ENCODE data around the gene L1CAM.

The L1CAM gene

DNA sequence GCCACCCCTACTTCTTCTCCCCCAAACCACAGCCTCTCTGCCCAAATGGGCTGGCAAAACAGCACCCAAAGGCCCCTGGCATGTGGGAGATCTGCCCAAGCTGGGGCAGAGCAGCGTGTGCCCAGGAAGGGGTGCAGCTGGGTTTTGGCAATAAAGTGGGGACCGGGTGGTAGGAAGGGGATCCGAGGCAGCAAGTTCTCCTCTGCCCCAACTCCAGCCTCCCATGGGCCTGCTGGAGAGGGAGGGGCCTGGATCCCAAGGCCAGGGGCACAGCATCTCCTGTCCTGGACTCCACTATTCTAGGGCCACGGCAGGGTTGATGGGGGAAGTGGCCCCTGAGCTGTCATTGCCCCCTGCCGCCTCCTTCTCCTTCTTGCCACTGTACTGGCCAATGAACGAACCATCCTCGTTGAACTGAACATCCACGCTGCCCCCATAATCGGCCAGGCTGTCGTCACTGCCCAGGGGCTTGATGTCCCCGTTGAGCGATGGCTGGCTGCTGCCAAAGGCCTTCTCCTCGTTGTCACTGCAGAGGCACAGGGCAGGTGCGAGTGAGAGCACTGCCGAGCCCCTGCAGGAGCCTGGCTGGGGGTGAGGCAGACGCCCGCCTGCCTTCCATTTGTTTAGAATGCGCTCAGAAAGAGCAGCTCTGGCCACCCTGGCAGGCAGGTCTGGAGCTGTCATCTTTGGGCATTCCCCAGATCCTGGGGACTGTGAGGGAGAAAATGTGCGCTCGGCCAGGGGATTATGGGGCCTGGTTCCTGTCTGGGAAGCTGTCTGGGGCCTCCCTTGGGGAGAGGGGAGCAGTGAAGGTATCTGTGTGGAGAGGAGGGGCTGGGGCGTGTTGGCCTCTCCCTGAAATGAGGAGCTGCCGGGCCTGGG, 23.4 kb downstream of the L1CAM start:
- no peak for DNase-seq

DNA sequence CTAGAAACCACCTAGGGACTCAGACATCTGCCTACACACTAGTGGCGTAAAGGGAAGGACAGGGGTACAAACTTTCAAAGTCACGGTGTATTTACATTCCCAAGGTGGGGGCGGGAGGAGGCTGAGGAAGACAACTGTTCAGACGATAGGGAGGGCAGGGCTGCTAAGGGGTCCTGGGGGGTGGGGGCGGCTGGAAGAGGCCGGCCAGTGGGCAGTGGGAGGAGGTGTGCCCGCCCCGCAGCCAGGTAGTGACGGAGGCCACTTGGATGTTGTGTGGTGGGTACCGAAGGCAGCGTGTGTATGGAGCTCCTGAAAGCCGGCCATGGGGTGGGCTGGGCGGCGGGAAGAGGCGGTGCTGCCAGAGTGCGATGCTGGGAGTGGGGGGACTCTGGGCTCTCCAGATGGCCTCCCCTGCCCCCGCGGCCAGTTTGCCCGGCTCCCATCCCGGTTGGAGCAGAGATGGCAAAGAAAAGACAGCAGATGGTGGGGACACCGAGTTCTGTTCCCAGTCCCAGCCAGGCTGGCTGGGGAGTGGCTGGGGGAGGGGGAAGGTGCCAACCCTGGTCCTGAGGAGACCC, 24.2 kb downstream of the L1CAM start:
- DNase-seq: no peak

DNA sequence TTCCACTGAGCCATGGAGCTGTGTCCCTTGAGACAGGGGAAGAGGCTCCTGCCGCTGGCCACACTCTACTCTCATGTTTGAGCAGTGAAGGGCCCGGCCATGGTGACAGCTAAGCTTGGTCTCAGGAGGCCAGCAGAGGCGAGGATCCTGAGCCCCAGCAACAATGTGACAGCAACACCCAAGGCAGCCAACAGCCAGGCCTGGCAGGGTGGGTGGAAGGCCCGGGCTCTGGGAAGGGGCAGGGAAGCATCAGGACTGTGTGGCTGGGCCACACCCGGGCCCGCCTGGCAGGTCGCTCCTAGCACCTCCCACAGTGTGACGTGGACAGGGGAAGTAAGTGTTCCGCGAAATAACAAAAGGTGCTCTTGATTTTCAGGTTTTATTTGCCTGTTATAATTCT, 24.8 kb downstream of the L1CAM start:
- DNase-seq: no peak

DNA sequence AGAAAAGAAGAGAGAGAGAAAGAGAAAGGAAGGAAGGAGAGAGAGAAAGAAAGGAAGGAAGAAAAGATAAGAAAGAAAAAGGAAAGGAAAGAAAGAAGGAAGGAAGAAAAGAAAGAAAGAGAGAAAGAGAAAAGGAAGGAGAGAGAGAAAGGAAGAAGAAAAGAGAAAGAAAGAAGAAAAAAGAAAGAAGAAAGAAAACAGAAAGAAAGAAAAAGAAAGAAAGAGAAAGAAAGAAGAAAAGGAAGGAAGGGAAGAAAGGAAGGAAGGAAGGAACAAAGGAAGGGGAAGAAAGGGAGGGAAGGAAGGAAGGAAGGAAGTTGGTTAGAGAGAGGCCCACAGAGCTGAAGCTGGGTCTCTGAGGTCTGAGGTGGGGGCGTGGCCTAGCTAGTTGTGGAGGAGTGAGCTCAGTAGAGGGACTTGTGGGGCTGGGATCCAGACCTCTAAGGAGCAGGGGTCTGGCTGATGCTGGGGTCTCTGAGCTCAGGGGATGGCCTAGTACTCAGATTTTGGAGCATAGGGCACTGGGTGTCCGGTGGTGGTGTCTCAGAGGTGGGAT, 28.5 kb downstream of the L1CAM start:
- DNase-seq: no peak

DNA sequence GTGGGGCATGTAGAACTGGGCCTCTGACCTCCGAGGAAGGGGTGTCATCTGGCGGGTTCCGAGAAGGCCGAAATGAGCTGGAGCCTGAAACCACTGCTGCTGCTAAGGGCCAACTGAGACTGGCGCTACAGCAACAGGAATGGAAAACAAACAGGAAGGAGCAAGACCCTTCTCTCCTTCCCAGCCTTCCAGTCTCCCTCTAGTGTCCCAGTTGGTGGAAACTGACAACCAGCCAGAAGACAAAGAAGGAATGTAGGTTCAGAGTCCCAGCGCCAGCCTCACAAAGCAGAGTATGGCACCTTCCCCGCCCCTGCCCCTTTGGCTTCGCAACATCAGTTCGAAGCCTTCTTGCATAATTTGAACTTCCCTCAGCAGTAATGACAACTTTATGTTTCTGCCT, 31.3 kb downstream of the L1CAM start:
- DNase-seq: no peak

DNA sequence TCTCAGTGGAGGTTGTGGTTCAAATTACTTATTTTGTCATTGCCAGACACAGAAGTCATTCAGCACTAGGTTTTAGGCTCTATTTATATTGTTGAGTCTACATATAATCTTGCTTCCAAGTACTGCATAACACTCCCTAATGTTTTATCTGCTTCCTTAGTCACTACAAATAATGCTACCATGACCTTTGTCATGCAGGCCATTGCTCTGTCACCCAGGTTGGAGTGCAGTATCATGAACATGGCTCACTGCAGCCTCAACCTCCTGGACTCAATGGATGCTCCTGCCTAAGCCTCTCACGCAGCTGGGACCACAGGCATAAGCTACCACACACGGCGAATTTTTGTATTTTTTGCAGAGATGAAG, 32.1 kb downstream of the L1CAM start:
- DNase-seq: no peak

DNA sequence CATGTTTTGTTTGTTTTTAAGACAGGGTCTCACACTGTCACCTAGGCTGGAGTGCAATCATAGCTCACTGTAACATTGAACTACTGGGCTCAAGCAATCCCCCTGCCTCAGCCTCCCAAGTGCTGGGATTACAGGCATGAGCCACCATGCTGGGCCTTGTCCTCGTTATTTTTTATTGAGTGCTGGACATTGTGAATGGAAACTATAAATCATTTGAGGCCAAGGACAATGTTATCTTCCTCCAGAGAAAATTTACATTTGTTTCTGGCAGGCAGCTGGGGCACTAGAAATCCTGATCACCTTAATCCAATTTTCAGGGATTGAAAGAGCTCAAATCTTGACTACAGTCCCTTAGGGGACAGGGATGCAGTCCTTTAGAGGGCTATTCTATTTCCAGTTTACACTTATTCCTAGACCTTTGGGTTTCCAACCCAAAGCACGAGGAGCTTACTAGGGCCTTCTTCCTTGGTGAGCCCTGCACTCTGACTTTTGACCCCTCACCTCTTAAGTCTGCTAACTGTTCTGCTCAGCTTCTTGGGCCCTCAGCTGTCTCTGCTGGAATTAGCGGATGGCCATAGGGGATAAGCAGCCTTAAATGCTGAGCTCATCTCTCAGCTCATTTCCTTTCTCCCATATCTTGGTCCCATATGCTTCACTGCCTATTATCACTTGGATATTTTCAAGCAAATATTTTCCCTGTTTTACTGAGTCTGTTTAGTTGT, 32.6 kb downstream of the L1CAM start:
- no peak for DNase-seq

DNA sequence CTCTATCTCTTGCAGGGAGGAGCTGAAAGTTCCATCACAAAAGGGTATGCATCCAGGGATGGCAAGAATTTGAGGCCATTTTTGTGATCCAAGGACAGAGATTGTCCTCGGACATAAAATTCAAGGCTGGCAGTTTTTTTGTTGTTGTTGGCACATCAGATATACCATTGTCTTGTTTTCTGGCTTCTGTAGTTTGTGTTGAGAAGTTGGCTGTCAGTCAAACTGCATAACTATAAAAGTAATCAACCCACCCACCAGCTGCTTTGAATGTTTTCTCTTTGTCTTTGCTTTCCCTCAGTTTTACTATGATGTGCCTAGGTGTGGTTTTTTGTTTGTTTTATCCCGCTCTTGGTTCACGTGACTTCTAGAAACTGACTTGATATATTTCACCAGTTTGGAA, 34.0 kb downstream of the L1CAM start:
- DNase-seq: no peak

DNA sequence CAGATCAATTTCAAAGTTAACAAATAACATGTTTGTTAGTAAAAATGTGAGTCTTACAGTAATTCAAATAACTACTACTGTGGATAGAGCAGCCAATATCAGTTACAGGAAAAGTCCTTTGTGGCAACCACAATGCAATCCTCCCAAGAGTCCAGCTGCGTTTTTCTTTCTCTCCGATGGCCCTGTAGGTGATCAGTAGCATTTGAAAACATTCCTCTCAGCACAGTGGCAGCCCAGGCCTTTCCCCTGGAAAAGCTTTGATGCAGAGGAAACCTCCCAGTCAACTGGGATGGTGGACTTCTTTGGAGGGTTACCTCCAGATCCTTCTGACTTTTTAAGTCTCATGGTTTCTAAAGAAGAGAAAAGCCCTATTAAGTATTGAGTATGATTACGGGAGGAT, 37.6 kb downstream of the L1CAM start:
- DNase-seq: no peak

DNA sequence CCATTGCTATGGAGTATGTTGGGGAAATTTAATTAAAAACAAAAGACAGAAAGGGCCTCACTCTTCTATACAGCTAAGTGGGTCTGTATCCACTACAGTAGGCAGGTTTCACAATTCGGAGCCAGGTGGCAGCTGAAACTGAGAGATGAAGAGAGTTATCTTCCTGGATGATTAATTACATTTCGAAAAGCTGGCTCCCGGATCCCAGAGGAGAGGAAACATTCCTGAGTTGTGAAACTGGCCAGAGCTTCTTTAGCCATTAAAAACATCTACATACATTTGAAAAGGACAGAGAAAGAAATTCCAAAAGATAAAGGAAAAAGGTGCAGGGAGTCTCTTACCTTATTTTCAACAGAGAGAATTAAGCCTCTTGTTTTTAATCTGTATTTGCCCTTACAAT, 40.1 kb downstream of the L1CAM start:
- no peak for DNase-seq

DNA sequence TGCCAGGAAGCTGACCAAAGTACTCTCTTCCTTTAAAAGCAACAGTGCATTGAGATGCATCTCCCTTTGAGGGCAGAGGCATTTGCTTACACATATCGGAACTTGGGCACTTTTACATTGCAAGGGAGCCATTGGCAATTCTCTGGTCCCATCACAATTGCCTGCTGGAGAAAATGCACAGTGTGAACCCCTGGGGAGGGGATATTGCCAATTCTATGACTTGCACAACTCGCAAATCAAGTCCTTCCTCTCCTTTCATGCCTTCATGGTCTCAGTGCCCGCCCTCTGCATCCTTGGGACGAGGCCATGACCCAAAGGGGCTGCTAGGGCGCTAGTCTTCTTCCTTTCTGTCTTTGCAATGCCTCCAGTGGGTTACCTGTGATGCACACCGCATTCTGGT, 40.8 kb downstream of the L1CAM start:
- no peak for DNase-seq

DNA sequence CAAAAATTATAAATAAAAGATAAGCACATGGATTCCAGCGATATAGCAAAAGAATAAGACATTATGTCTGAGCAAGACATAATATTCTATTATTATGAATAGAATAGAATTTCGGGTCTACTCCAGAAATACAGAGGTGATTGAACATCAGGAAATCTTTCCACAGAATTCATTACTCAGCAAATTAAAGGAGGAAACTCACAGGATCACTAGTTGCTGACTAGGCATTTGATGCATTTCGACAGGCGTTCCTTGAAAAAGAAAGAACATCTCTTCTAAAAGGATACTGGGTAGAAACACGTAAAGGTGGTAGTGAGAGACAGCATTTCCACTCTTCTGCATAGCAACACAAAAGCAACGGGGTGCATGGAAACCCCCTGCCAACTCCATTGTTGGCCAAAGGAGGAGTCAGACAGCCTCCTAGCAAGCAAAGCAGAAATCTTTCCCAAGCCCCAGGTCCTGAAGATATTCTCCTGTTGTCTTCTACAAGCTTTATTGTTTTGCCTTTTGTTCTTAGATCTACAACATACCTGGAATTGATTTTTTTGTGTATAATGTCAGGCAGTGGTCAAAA, 41.4 kb downstream of the L1CAM start:
- no peak for DNase-seq

DNA sequence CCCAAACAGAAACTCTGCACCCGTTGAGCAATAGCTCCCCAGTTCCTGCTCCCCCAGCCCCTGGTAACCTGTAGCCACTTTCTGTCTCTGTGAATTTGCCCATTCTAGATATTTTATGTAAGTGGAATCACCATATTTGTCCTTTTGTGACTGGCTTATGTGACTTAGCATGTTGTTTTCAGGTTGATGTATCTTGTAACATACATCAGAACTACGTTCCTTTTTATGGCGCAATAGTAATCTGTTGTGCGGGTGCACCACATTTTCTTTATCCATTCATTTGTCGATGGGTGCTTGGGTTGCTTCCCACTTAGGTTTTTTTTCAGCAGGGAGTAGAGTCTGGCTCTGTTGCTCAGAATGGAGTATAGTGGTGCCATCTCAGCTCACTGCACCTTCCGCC, 49.1 kb downstream of the L1CAM start:
- no peak for DNase-seq

DNA sequence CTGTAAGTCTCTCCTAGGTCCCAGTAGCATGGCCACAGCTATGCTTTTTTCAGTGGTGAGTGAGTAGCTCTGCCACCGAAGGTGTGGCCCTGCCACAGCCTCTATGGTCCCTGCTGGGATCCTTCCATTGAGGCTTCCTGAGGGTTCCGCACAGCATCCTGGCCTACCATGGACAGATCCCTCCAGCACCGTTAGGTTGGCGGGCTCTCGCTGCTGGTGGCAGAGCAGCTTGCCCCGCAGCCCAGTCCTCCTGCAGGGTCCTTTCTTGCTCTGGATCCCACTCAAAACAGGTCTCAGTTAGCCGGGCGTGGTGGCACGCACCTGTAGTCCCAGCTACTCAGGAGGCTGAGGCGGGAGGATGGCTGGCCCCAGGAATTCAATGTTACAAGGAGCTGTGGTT, 53.2 kb downstream of the L1CAM start:
- DNase-seq: no peak

DNA sequence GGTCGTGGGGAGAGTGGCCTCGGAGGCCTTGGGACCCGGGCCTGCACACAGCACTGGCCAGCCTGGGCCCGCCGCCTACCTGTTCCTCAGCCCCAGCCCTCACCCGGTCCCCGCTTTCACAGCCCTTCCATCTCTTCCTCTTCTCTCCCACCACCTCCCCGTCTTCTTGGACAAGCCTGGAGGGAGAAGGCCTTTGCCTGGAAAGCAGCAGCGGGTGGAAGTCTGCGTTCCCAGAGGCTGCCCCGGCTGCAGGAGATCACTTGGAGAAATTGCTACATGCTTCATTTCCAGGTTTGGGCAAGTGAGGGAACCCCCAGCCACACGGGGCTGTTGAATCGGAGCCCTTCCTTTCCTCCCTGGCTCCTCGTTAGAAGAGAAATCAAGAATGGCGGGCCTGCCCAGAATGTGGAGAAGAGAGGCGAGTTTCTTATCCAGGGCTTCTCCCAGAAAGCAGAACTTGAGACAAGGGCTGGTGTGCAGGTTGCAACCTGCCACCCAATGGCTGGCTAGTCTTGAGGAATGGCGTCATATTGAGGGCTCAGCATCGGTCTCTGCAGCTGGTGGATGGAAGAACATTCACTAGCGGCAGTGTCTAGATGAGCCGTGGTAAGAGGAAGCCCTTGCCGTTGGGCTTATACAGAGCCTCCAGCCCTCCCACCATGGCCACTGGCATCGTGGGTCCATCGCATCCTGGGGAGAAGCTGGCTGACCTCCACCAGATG, 54.4 kb downstream of the L1CAM start:
- DNase-seq: no peak

DNA sequence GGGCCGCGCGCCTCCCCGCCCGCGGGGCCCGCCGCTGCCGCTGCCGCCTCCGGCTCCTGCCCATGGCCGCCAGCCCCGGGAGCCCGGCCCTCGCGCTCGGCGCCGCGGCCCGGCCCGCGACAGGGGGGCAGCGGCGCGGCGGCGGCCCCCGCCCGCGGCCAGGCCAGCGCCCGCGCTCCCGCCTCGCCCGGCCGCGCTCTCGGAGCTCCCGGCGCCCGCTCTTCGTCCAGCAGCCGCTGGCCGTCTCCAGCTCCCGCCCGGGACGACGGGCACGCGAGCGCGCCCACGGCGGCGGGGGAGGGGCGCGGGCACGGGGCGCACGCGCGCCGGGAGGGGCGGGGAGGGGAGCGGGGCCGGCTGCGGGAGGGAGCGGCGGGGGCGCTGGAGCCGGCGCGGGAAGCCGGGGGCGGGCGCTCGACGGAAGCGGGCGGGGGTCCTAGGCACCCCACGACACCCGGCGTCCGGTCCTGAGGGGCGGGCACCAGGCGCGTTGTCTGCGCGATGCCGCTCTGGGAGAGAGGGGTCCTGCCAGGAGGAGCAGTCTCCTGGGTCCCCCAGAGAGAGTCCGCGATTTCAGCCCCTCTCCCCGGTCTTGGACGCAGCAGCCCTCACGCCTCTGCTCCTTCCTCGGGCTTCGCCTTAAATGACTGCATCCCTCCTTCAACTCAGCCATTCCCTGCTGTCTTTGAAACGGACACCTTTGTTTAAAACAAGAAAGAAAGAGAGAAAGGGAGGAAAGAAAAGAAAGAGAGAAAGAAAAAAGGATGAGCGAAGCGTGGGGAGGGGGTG, 55.1 kb downstream of the L1CAM start:
- no peak for DNase-seq

DNA sequence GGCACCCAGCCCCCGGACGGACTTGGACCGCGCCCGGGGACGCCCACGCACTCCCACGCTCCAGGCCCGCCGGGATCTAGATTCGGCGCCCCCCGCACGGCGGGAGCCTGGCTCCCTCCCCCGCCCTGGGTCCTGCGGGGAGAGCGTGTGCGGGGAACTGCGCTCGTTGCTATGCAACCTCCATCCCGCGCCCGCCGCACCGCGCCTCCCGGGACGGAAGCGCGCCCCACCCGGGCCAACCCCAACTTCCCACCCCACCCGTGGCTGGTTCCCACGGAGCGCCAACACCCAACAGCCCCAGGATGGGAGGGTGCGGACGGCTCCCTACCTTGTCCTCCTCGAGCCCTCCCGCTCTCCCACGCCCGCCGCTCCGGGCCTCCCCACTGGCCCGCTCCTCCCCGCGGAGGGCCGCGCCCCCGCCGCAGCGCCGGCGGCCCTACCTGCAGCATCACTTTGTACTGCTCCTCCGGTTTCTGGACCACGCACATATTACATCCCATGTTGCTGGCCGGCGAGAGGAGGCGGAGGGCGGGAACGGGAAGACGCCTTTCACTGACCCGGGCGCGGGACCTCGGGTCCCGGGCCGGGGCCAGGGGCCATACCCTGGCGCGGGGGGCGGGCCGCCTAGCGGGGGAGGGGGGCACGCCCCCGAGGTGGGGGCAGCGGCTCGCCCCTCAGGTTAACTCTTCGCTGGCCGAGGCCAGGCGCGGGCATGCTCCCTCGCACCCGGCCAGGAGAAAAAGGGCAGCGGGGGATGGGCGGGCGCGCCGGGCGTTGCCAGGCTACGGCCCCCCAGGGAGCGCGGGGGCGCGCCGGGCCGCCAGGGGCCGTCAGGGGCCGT, 56.0 kb downstream of the L1CAM start, which contains the start of gene PDZD4:
TSS of gene PDZD4 (minus strand) at position 746 of the 841 bp plus-strand sequence. CDS start at position 500, 246 bp downstream.
- no peak for DNase-seq

DNA sequence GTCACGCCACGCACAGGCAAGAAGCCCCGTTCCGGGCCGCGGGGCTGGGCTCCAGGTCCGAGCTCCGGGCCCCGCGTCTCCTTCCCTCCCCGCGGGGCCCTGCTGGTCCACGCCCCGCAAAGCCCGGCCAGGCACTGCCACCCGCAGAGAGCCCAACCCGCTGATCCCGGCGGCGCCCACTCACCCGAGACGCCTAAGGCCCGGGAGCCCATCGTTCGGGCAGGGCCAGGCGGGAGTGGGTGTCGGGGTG, 56.5 kb downstream of the L1CAM start:
- no peak for DNase-seq

DNA sequence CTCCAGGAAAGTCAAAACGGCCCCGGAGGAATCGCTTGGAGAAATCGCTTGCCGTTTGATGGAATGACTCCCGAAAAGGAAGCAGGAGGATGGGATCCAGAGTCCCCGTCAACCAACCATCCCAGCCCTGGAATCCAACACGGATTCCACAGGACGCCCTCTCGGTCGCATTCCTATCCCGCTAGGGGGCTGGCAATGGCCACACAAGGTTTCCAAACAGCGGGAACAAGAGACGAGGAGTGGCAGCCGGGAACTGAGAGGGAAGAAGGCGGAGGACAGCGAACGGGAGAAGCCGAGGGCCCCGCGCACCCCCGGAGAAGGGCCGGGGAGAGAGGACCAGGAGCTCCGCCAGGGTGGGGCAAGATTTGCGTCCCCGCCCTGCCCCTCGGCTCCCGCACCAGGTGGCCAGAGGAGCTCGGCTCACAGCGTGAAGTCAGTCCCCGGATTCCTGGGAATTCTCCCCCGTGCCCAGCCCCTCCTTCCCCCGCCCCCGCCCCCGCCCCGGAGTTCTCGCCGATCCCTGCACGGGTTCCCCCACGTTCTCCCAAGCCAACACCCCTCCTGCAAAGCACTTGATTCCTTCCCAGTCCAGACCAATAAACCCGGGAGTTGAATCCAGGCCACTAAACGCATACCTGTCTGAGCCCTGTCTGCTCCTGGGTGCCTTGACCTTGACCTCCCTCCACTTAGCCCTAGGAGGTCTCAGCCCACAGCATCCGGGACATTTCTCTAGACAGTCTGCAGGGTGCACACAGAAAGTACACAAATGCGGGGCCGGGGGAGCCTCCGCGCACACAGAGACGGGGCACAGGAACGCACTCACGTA, 57.0 kb downstream of the L1CAM start:
- no peak for DNase-seq

DNA sequence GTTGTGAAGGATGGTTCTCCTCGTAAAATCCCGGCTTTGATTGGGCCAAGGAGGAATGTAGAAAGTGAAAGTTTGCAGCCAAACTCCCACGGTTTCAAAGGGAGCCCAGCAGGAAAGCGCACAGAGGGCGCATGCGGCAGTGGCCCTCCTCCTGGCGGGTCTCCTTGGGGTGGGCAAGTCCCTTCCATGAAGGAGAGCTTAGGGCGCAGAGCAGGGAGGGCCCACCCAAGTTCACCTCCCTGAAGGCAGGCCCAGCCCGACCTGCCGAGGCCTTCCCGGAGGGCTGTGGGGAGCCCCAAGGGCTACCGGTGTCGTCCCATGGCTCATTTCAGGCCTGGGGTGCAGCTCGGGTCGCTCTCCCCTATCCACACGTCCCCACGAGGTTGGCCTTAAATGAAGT, 57.7 kb downstream of the L1CAM start:
- DNase-seq: no peak
